Progenitor cell of endocrine pancreas (in vitro differentiated cells): ENCODE data around the gene LRRTM4. TPM values are rescaled to one million over a fixed set of nuclear protein-coding genes. Genes with fewer than 3 reads are reported as not detected.

Experiments used
- DNase-seq: peaks from one replicate; pipeline ENCODE4 v3.0.0; 2021; ENCODE audit warnings: low spot score; ENCODE audit not compliant: unreplicated experiment
- H3K27ac Mint-ChIP-seq: 2 replicates; pipeline ENCODE4 v1.8.0; 2021; ENCODE audit warnings: mild to moderate bottlenecking, moderate library complexity, mixed read lengths
- H3K27me3 Mint-ChIP-seq: 2 replicates; pipeline ENCODE4 v1.8.0; 2021; ENCODE audit warnings: mixed read lengths
- H3K36me3 Mint-ChIP-seq: 2 replicates; pipeline ENCODE4 v1.8.0; 2022; ENCODE audit warnings: mixed read lengths; ENCODE audit not compliant: insufficient read depth
- H3K4me1 Mint-ChIP-seq: 2 replicates; pipeline ENCODE4 v1.8.0; 2021; ENCODE audit warnings: low read depth, mixed read lengths
- H3K4me3 Mint-ChIP-seq: 2 replicates; pipeline ENCODE4 v1.8.0; 2021; ENCODE audit warnings: low read depth, mild to moderate bottlenecking, moderate library complexity, mixed read lengths
- H3K9me3 Mint-ChIP-seq: 2 replicates; pipeline ENCODE4 v1.8.0; 2021; ENCODE audit warnings: low read depth, mixed read lengths
- CTCF ChIP-seq: fragments of 200-600 bp; sonication (generic); IDR thresholded peaks from one replicate; pipeline ENCODE4 v1.5.0; 2021; ENCODE audit warnings: antibody characterized with exemption, mild to moderate bottlenecking; ENCODE audit not compliant: unreplicated experiment
- total RNA-seq: library from RNA; stranded (reverse); gene quantifications from 2 replicates; pipeline ENCODE4 v1.2.1, GENCODE V29; 2021

The LRRTM4 gene
- total RNA-seq, 1 donor from 2014 or later = 2.3 TPM

GRCh38 chr2:76946631-76947145, 575.5 kb downstream of the LRRTM4 start:
- no peak overlapping the region for H3K4me3 Mint-ChIP-seq
- no peak for TF ChIP-seq CTCF
- H3K36me3 Mint-ChIP-seq = no peaks in the 10 kb centered on the region
- H3K27me3 Mint-ChIP-seq = no peaks in the 10 kb centered on the region
- H3K27ac Mint-ChIP-seq = no peak overlapping the region
- no peaks in the 10 kb centered on the region for H3K4me1 Mint-ChIP-seq
- H3K9me3 Mint-ChIP-seq = no peaks in the 10 kb centered on the region
- DNase-seq = no peak

GRCh38 chr2:76940559-76940958, 581.6 kb downstream of the LRRTM4 start:
- Mint-ChIP-seq H3K36me3 (no peaks in the 10 kb centered on the region), H3K4me3 (no peak overlapping the region), H3K9me3 (no peaks in the 10 kb centered on the region), H3K4me1 (no peaks in the 10 kb centered on the region), H3K27me3 (no peaks in the 10 kb centered on the region), H3K27ac (no peak overlapping the region)
- TF ChIP-seq CTCF = no peak
- no peak for DNase-seq

GRCh38 chr2:76938153-76938552, 584.0 kb downstream of the LRRTM4 start:
- no peaks in the 10 kb centered on the region for H3K9me3 Mint-ChIP-seq
- H3K4me1 Mint-ChIP-seq = no peaks in the 10 kb centered on the region
- no peak for TF ChIP-seq CTCF
- no peaks in the 10 kb centered on the region for H3K27me3 Mint-ChIP-seq
- H3K4me3 Mint-ChIP-seq = no peak overlapping the region
- H3K36me3 Mint-ChIP-seq = no peaks in the 10 kb centered on the region
- no peak overlapping the region for H3K27ac Mint-ChIP-seq
- DNase-seq = no peak

DNA sequence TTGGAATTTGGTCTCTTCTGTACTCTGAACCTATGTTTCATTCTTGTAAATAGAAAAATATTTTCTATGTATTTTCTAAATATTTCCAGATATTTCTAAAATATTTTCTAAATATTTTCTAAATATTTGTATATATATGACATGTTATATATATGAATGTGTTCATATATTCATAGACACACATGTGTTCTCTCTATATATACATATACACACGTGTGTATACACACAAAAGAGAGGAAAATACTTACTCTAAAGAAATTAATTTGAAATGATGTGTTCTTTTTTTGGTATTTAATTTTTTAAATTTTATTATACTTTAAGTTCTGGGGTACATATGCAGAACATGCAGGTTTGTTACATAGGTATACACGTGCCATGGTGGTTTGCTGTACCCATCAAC, 589.6 kb downstream of the LRRTM4 start:
- Mint-ChIP-seq H3K4me1 (no peaks in the 10 kb centered on the region), H3K36me3 (no peaks in the 10 kb centered on the region), H3K27me3 (no peaks in the 10 kb centered on the region), H3K4me3 (no peak overlapping the region), H3K9me3 (no peaks in the 10 kb centered on the region), H3K27ac (no peak overlapping the region)
- no peak for DNase-seq
- TF ChIP-seq CTCF = no peak

DNA sequence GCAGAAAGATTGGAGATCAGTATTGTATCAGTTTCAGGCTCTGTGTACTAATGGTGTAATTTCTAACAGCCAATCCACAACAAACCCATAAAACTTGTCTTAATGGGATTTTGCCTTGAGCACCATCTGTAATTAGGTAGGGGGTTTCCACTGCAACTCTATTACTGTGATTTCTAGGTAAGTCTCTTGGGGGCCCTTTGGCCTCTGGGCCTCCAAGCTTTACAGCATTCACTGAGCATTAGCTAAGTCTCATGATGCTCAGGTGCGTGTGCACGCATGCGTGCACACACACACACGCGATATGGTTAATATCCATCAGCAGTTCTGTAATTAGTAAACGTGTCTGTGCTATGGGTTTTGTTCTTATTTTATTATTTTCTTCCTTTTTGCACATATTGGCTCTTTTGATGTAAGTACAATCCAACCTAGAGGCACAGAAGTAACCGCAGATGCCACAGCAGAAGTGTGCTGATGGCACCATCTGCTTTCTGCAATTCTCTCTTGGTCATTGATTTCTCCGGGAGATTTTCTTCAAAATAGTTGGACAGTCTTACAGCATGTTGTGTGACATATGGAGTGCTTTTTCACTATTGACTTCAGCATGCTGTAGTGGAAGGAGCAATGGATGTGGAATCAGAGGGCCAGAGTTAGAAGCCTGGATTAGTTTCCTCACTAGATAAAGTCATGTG, 592.0 kb downstream of the LRRTM4 start:
- no peaks in the 10 kb centered on the region for H3K9me3 Mint-ChIP-seq
- no peaks in the 10 kb centered on the region for H3K36me3 Mint-ChIP-seq
- no peak for DNase-seq
- TF ChIP-seq CTCF = no peak
- H3K27me3 Mint-ChIP-seq = no peaks in the 10 kb centered on the region
- no peak overlapping the region for H3K27ac Mint-ChIP-seq
- H3K4me1 Mint-ChIP-seq = no peaks in the 10 kb centered on the region
- no peak overlapping the region for H3K4me3 Mint-ChIP-seq
